CD14-positive monocyte (primary cell): ENCODE results near the gene INTS6. TPM values are rescaled to one million over a fixed set of nuclear protein-coding genes. Genes with fewer than 3 reads are reported as not detected.
A peak's percentile ranks its signal among the peaks of the same experiment; 100 is the strongest.

ENCODE experiments used
- DNase-seq, 3 donors: peaks; one replicate each; pipeline ENCODE4 v3.0.0-alpha.2; 2011 to 2022
- H2AFZ ChIP-seq: 2 replicates; pipeline ENCODE4 v1.6.0; 2012; ENCODE audit warnings: mild to moderate bottlenecking, low read depth, low read length, inconsistent platforms; ENCODE audit not compliant: insufficient read depth, poor library complexity, severe bottlenecking
- H3K27ac ChIP-seq, 2 donors: 1 replicate in 1 of 2; 2 replicates in 1 of 2; pipeline ENCODE4 v1.5.1; 2012 to 2013; ENCODE audit warnings: low read length in 2 of 2, control low read depth in 1 of 2, inconsistent platforms in 1 of 2, low read depth in 1 of 2, mild to moderate bottlenecking in 1 of 2
- H3K27me3 ChIP-seq, 2 donors: one replicate each; pipeline versions ENCODE4 v1.6.0 to v1.6.1; 2011 to 2013; ENCODE audit warnings: low read length in 2 of 2; ENCODE audit not compliant: control insufficient read depth in 2 of 2, insufficient read depth in 2 of 2
- H3K36me3 ChIP-seq, 2 donors: replicated peaks in 1 of 2; 1 replicate in 1 of 2; 2 replicates in 1 of 2; pipeline versions ENCODE4 v1.5.1 to v1.6.1; 2012 to 2013; ENCODE audit warnings: low read length in 2 of 2, control low read depth in 1 of 2, inconsistent platforms in 1 of 2, mild to moderate bottlenecking in 1 of 2; ENCODE audit not compliant: insufficient read depth in 2 of 2, control insufficient read depth in 1 of 2
- H3K4me1 ChIP-seq, 2 donors: 1 replicate in 1 of 2; 2 replicates in 1 of 2; pipeline versions ENCODE4 v1.5.1 to v1.6.1; 2012 to 2013; ENCODE audit warnings: low read length in 2 of 2, control low read depth in 1 of 2, inconsistent platforms in 1 of 2, mild to moderate bottlenecking in 1 of 2, moderate library complexity in 1 of 2; ENCODE audit not compliant: insufficient read depth in 2 of 2, control insufficient read depth in 1 of 2
- H3K4me2 ChIP-seq: replicated peaks from 2 replicates; pipeline ENCODE3; 2012; ENCODE audit warnings: low read length, moderate library complexity, mild to moderate bottlenecking; ENCODE audit not compliant: poor library complexity, severe bottlenecking; ENCODE audit errors: extremely low read depth
- H3K4me3 ChIP-seq, 3 experiments: fragments of 200-600 bp in 1 of 3; sonication (generic) in 1 of 3; replicated peaks in 1 of 3; 1 replicate in 2 of 3; 2 replicates in 1 of 3; pipeline ENCODE4 v1.5.1; 2011 to 2013; ENCODE audit warnings: low read length in 3 of 3, mild to moderate bottlenecking in 3 of 3, control low read depth in 2 of 3, low read depth in 2 of 3, inconsistent platforms in 1 of 3, moderate library complexity in 1 of 3
- H3K79me2 ChIP-seq: 2 replicates; pipeline ENCODE4 v1.6.0; 2012; ENCODE audit warnings: mild to moderate bottlenecking, control low read depth, inconsistent platforms, low read length, moderate library complexity; ENCODE audit not compliant: insufficient read depth
- H3K9ac ChIP-seq: 2 replicates; pipeline ENCODE4 v1.6.0; 2017; ENCODE audit warnings: low read length, mild to moderate bottlenecking; ENCODE audit not compliant: insufficient read depth, poor library complexity, severe bottlenecking
- H3K9me3 ChIP-seq, 2 donors: replicated peaks in 1 of 2; 1 replicate in 1 of 2; 2 replicates in 1 of 2; pipeline versions ENCODE4 v1.5.1 to v1.6.1; 2012 to 2013; ENCODE audit warnings: low read length in 2 of 2, control low read depth in 1 of 2; ENCODE audit not compliant: control insufficient read depth in 1 of 2, insufficient read depth in 1 of 2
- H4K20me1 ChIP-seq: 2 replicates; pipeline ENCODE4 v1.6.0; 2012; ENCODE audit warnings: mild to moderate bottlenecking, low read length, control low read depth, moderate library complexity; ENCODE audit not compliant: insufficient read depth
- H3K27ac Mint-ChIP-seq, 7 donors: one replicate each; pipeline ENCODE4 v1.8.0; 2020; ENCODE audit warnings: mild to moderate bottlenecking in 7 of 7, mixed read lengths in 7 of 7, moderate library complexity in 6 of 7, inconsistent platforms in 2 of 7
- H3K27me3 Mint-ChIP-seq, 3 donors: one replicate each; pipeline ENCODE4 v1.8.0; 2021 to 2022; ENCODE audit warnings: low read depth in 3 of 3, mild to moderate bottlenecking in 3 of 3, mixed read lengths in 3 of 3, moderate library complexity in 3 of 3, inconsistent platforms in 1 of 3
- H3K36me3 Mint-ChIP-seq, 2 donors: one replicate each; pipeline ENCODE4 v1.8.0; 2020; ENCODE audit warnings: mixed read lengths in 2 of 2, inconsistent platforms in 1 of 2, mild to moderate bottlenecking in 1 of 2
- H3K4me1 Mint-ChIP-seq: one replicate; pipeline ENCODE4 v1.8.0; 2020; ENCODE audit warnings: mild to moderate bottlenecking, mixed read lengths
- H3K4me3 Mint-ChIP-seq, 2 donors: one replicate each; pipeline ENCODE4 v1.8.0; 2020; ENCODE audit warnings: mild to moderate bottlenecking in 2 of 2, mixed read lengths in 2 of 2, moderate library complexity in 1 of 2
- H3K9me3 Mint-ChIP-seq, 7 donors: one replicate each; pipeline ENCODE4 v1.8.0; 2020 to 2022; ENCODE audit warnings: mixed read lengths in 7 of 7, mild to moderate bottlenecking in 6 of 7, moderate library complexity in 6 of 7, inconsistent platforms in 2 of 7
- CTCF ChIP-seq: fragments of 200-600 bp; IDR thresholded peaks from one replicate; pipeline ENCODE4 v1.8.0; 2022; ENCODE audit warnings: antibody characterized with exemption, mild to moderate bottlenecking
- WGBS: methylation state at CpG from one replicate; pipeline ENCODE4 v1.1.5; 2013; ENCODE audit warnings: missing lambda C conversion rate; ENCODE audit not compliant: insufficient coverage; 5-methylcytosine and 5-hydroxymethylcytosine counted together
- intact Hi-C, 2 donors: fragments of 100-400 bp; cut with micrococcal nuclease; formaldehyde crosslinking; loops; one replicate each; pipeline versions ENCODE4 v1.15.0 to v1.15.1; 2023
- polyA plus RNA-seq, 3 donors: library from polyadenylated mRNA; depleted of rRNA in 1 of 3; unstranded in 2 of 3; stranded (reverse) in 1 of 3; fragments of 300-500 nt in 2 of 3; fragments of >200 nt in 1 of 3; fragmentation: Illumina TruSeq in 2 of 3; gene quantifications; 1 replicate in 2 of 3; 2 replicates in 1 of 3; pipeline ENCODE4 v1.2.3, GENCODE V29; 2012 to 2021

INTS6 gene
- polyA plus RNA-seq, 3 donors, result 10.8 to 13.2 (median 11.6) TPM

- Mint-ChIP-seq H3K27me3 (peaks cover 0 to 2% (median 0%) of the 10 kb centered on the region in 3 donors), H3K4me3 (no peak overlapping the region), H3K27ac (peak overlapping the region in 3 of 7 donors; percentile 9 to 33 (median 30)), H3K9me3 (no peaks in the 10 kb centered on the region), H3K4me1 (peaks cover 11% of the 10 kb centered on the region), H3K36me3 (peaks cover 37 to 51% of the 10 kb centered on the region in 2 donors)
- Histone ChIP-seq H2AFZ (no peak overlapping the region), H3K9ac (no peak overlapping the region), H3K4me3 (no peak overlapping the region), H3K36me3 (peaks cover 77 to 99% of the 10 kb centered on the region in 2 donors), H3K9me3 (no peaks in the 10 kb centered on the region), H3K79me2 (no peaks in the 10 kb centered on the region), H3K27ac (peak overlapping the region in 1 of 2 donors; percentile 46), H3K27me3 (no peaks in the 10 kb centered on the region), H4K20me1 (peaks cover 5% of the 10 kb centered on the region), H3K4me1 (peaks cover 8 to 10% of the 10 kb centered on the region in 2 donors), H3K4me2 (no peak overlapping the region)
- no peak for DNase-seq
- no peak for TF ChIP-seq CTCF
- WGBS, result 56% methylated on average over 2 of the region's 2 CpGs
- intact Hi-C loops, result no loop called here
Measured at GRCh38 chr13:51370116-51370515, 82.7 kb downstream of the INTS6 start.

DNA sequence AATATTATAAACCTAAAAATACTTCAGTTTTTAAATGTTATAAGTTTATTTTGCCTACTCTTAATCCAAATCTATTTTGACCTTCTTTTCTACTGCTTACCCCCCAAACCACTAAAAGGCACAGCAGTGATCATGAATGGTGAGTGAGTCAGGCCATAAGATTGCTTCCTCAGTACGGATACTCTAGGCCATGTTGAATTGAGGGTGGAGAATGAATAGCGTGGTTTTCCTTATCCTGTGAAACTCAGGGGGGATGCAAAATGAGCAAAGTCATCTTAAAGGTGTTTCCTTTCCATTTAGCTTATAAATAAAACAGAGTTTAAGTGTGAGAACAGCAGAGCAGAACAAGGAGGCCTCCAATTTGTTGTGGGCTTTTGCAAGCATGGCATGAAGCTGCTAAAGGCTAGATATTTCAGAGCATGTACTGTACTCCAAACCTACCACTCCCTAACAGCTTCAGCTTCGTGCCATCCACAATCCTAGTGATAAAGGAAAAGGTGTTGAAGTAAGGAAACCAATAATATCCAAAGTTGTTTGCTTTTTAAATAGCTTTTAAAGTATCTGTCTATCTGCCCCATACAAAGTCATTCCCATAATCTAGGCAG lies 88.3 kb downstream of the INTS6 start:
- TF ChIP-seq CTCF, result no peak
- no peaks in the 10 kb centered on the region for H3K79me2 ChIP-seq
- Mint-ChIP-seq H3K9me3 (no peaks in the 10 kb centered on the region), H3K27me3 (peaks cover 0 to 2% (median 0%) of the 10 kb centered on the region in 3 donors), H3K27ac (peak overlapping the region in 1 of 7 donors; percentile 40), H3K36me3 (peaks cover 58 to 74% of the 10 kb centered on the region in 2 donors), H3K4me1 (no peaks in the 10 kb centered on the region), H3K4me3 (no peak overlapping the region)
- no peaks in the 10 kb centered on the region for H3K4me1 ChIP-seq
- WGBS, result 30% methylated on average over 2 of the region's 3 CpGs
- no peak for DNase-seq
- no peaks in the 10 kb centered on the region for H3K27me3 ChIP-seq
- H2AFZ ChIP-seq, result no peak overlapping the region
- no peaks in the 10 kb centered on the region for H4K20me1 ChIP-seq
- no peaks in the 10 kb centered on the region for H3K9me3 ChIP-seq
- H3K36me3 ChIP-seq, result peaks cover 62 to 81% of the 10 kb centered on the region in 2 donors
- intact Hi-C loops, result no loop called here
- no peak overlapping the region for H3K4me2 ChIP-seq
- H3K27ac ChIP-seq, result no peak overlapping the region
- no peak overlapping the region for H3K4me3 ChIP-seq
- H3K9ac ChIP-seq, result no peak overlapping the region
